ENCODE results near the gene CDKN2C. TPM values are rescaled to one million over a fixed set of nuclear protein-coding genes. Genes with fewer than 3 reads are reported as not detected.
"Not testable (repeated sequence)": the region's sequence is repeated elsewhere in the genome, so short reads cannot be mapped to it uniquely, and the experiment has no call there.

The CDKN2C gene
- total RNA-seq, 6 experiments from 2014 or later = 1.2 to 6.7 (median 3.1) TPM

DNA sequence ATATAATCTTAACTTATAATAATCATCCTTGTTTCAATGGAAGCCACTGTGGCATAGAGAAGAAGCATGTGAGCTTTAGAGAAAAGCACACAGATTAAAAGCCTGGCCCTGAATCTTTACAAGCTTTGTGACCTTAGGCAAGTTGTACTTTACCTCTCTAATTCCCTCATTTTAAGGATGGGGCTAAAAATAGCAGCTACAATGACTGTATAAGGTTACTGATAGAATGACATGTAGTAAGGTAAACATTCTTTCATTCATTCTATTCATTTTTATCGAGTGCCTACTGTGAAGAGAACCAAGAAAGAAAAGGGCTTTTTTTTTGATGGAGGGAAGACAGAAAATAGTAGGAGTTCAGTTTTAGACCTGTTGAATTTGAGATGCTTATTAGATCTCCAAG, 25.6 kb downstream of the CDKN2C start:
- Histone ChIP-seq H3K4me3 (no peak overlapping the region), H3K4me1 (no peaks in the 10 kb centered on the region), H3K9me3 (no peaks in the 10 kb centered on the region), H3K36me3 (no peaks in the 10 kb centered on the region), H3K27me3 (no peaks in the 10 kb centered on the region), H3K27ac (no peak overlapping the region)
- intact Hi-C loops (cut with DNase I) = no loop called here
- 67% methylated on average over 1 of the region's 1 CpG for WGBS (ENCODE audit: insufficient coverage, low coverage, low lambda C conversion rate, missing lambda C conversion rate)
- ATAC-seq (no peak), DNase-seq (no peak)
- no peak for TF ChIP-seq POLR2A (IDR thresholded peaks at IDR 0.05)
- TF ChIP-seq, protein P1, sequence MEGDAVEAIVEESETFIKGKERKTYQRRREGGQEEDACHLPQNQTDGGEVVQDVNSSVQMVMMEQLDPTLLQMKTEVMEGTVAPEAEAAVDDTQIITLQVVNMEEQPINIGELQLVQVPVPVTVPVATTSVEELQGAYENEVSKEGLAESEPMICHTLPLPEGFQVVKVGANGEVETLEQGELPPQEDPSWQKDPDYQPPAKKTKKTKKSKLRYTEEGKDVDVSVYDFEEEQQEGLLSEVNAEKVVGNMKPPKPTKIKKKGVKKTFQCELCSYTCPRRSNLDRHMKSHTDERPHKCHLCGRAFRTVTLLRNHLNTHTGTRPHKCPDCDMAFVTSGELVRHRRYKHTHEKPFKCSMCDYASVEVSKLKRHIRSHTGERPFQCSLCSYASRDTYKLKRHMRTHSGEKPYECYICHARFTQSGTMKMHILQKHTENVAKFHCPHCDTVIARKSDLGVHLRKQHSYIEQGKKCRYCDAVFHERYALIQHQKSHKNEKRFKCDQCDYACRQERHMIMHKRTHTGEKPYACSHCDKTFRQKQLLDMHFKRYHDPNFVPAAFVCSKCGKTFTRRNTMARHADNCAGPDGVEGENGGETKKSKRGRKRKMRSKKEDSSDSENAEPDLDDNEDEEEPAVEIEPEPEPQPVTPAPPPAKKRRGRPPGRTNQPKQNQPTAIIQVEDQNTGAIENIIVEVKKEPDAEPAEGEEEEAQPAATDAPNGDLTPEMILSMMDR (IDR thresholded peaks at IDR 0.05) = no peak

DNA sequence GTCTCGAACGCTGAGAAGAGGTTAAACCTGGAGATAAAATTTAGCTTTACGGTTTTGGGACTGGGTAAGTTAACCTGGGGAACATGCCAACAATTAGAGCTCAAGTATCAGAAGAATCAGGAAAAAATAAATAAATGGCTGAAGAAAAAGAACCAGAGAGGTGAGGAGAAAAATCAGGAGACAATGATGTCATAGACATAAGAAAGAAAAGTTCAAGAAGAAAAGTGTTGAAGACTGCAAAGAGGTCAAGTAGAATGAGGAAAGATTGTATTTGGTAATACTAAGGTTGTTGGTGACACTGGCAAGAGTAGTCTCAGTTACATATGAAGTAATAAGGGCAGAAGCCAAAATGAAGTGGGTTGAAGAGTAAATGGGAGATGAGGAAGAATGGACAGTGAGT, 26.0 kb downstream of the CDKN2C start:
- ATAC-seq = no peak
- TF ChIP-seq, protein P1 (IDR thresholded peaks at IDR 0.05) = no peak
- 76% methylated on average over 3 of the region's 3 CpGs for WGBS (ENCODE audit: insufficient coverage, low coverage, low lambda C conversion rate, missing lambda C conversion rate)

DNA sequence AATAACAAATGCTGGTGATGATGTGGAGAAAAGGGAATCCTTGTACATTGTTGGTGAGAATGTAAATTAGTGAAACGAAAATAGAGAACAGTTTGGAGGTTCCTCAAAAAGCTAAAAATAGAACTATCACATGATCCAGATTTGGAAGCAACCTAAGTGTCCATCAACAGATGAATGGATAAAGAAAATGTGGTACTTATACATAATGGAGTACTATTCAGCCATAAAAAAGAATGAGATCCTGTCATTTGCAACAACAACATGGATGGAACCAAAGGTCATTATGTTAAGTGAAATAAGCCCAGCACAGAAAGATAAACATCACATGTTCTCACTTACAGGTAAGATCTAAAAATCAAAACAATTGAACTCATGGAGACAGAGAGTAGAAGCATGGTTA, 29.3 kb downstream of the CDKN2C start:
- intact Hi-C loops (cut with DNase I); H3K9me3 ChIP-seq; H3K4me3 ChIP-seq; DNase-seq; H3K36me3 ChIP-seq; ATAC-seq; H3K4me1 ChIP-seq; H3K27ac ChIP-seq; H3K27me3 ChIP-seq: not testable (repeated sequence)
- 46% methylated on average over 1 of the region's 1 CpG for WGBS (ENCODE audit: insufficient coverage, low coverage, low lambda C conversion rate, missing lambda C conversion rate)

More for the DNA sequence above, 26.0 kb downstream of the CDKN2C start:
- no peaks in the 10 kb centered on the region for H3K27me3 ChIP-seq
- H3K36me3 ChIP-seq = no peaks in the 10 kb centered on the region
- H3K4me3 ChIP-seq = no peak overlapping the region
- intact Hi-C loops (cut with DNase I) = no loop called here
- no peak for DNase-seq
- H3K27ac ChIP-seq = no peak overlapping the region
- H3K9me3 ChIP-seq = no peaks in the 10 kb centered on the region
- H3K4me1 ChIP-seq = no peaks in the 10 kb centered on the region

DNA sequence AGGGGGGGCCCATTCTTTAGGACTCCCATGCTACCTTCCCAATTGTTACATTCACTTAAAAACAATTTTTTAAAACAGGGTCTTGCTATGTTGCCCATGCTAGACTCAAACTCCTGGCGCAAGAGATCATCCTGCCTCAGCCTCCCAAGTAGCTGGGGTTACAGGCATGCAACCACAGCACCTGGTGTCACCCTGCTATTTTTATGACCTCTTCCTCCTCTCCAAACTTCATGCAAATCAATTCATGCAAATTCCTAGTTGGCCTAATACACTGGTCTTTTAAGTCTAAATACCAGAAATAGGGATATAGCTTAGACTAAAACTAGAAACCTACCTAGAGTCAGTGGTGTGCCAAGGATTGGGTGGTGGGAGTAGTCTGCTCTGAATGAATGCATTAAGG, 30.1 kb downstream of the CDKN2C start:
- 100% methylated on average over 1 of the region's 1 CpG for WGBS (ENCODE audit: insufficient coverage, low coverage, low lambda C conversion rate, missing lambda C conversion rate)
- Histone ChIP-seq H3K27me3 (no peaks in the 10 kb centered on the region), H3K9me3 (no peaks in the 10 kb centered on the region), H3K4me3 (no peak overlapping the region), H3K36me3 (no peaks in the 10 kb centered on the region), H3K4me1 (no peaks in the 10 kb centered on the region), H3K27ac (no peak overlapping the region)
- DNase-seq (no peak), ATAC-seq (no peak)
- TF ChIP-seq, protein P1 (IDR thresholded peaks at IDR 0.05) = no peak
- no peak for TF ChIP-seq POLR2A (IDR thresholded peaks at IDR 0.05)
- intact Hi-C loops (cut with DNase I) = no loop called here

DNA sequence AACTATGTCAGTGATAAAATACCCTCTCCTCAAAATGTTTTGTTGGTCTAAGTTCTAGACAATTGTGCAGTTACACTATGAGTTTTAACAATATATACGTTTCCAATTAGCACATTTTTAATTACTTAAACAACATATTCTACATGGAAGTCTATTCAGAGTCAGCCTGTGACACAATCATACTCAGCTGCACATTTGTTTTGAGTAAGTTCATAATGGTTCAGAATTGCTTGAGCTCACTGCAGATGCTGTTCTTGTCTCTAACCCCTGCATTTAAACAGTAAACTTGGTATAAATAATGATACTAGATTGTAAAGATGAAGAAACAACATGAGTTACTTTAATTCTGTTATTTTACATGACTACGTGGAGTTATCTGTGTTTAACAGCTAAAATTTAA, 30.6 kb downstream of the CDKN2C start:
- H3K36me3 ChIP-seq = no peaks in the 10 kb centered on the region
- ATAC-seq (no peak), DNase-seq (no peak)
- no peaks in the 10 kb centered on the region for H3K4me1 ChIP-seq
- TF ChIP-seq, protein P1 (IDR thresholded peaks at IDR 0.05) = no peak
- TF ChIP-seq POLR2A (IDR thresholded peaks at IDR 0.05) = no peak
- 45% methylated on average over 2 of the region's 2 CpGs for WGBS (ENCODE audit: insufficient coverage, low coverage, low lambda C conversion rate, missing lambda C conversion rate)
- no peaks in the 10 kb centered on the region for H3K9me3 ChIP-seq
- intact Hi-C loops (cut with DNase I) = no loop called here
- no peaks in the 10 kb centered on the region for H3K27me3 ChIP-seq
- no peak overlapping the region for H3K4me3 ChIP-seq
- no peak overlapping the region for H3K27ac ChIP-seq

Measured in right lobe of liver (tissue), 6 donors.